K562 (cell line): ENCODE measurements around the gene ANO1. TPM values are rescaled to one million over a fixed set of nuclear protein-coding genes. Genes with fewer than 3 reads are reported as not detected.

Experiments
- ATF2 ChIP-seq: sonication (generic); formaldehyde crosslinking; IDR thresholded peaks from 2 replicates; pipeline ENCODE4 v1.8.1; 2022; ENCODE audit warnings: missing genetic modification reagents
- BRCA1 ChIP-seq, 2 experiments: fragments of 450-650 bp in 1 of 2; sonication (generic) in 1 of 2; formaldehyde crosslinking in 1 of 2; IDR thresholded peaks; 2 replicates each; pipeline versions ENCODE4 v1.5.0 to v1.6.1; 2017 to 2020; ENCODE audit warnings: mild to moderate bottlenecking in 1 of 2, missing genetic modification reagents in 1 of 2
- CHD1 ChIP-seq: fragments of 200-600 bp; sonication (generic); IDR thresholded peaks from one replicate; pipeline ENCODE4 v1.6.1; 2012; ENCODE audit warnings: mild to moderate bottlenecking, moderate library complexity, low read length, inconsistent platforms
- CHD7 ChIP-seq: fragments of 200-600 bp; sonication (generic); IDR thresholded peaks from one replicate; pipeline ENCODE4 v1.6.1; 2012; ENCODE audit warnings: mild to moderate bottlenecking, low read depth, low read length, inconsistent platforms
- HMGN3 ChIP-seq: IDR thresholded peaks from 2 replicates; pipeline ENCODE4 v1.6.1; 2011; ENCODE audit warnings: borderline replicate concordance, low read depth, mild to moderate bottlenecking, mixed read lengths, low read length; ENCODE audit not compliant: insufficient read length; ENCODE audit errors: extremely low read depth
- SMC3 ChIP-seq: conservative IDR thresholded peaks from 2 replicates; pipeline ENCODE4 v1.6.1; 2011; ENCODE audit warnings: low read depth, low read length, improper control_type of control experiment; ENCODE audit not compliant: insufficient read depth
- TCFL5 ChIP-seq: fragments of 250-450 bp; sonication (Bioruptor Pico); conservative IDR thresholded peaks from 2 replicates; pipeline ENCODE4 v1.6.1; 2021; ENCODE audit warnings: mild to moderate bottlenecking, moderate library complexity, matching md5 sums
- YY1 ChIP-seq, 3 experiments: IDR thresholded peaks; 2 replicates each; pipeline ENCODE4 v1.6.1; 2011; ENCODE audit warnings: low read length in 2 of 3, mild to moderate bottlenecking in 2 of 3, moderate library complexity in 2 of 3, borderline replicate concordance in 1 of 3, control low read depth in 1 of 3, low read depth in 1 of 3; ENCODE audit not compliant: insufficient read depth in 3 of 3, insufficient replicate concordance in 2 of 3, control insufficient read depth in 1 of 3, insufficient read length in 1 of 3; ENCODE audit errors: extremely low read depth in 1 of 3
- polyA plus RNA-seq, 8 experiments: library from polyadenylated mRNA; depleted of rRNA in 4 of 8; stranded (reverse) in 5 of 8; unstranded in 3 of 8; fragments of >200 nt; fragmentation: Nextera tagmentation in 2 of 8; fragmentation: Illumina TruSeq in 1 of 8; extraction: Ambion mirVana in 2 of 8; extraction: Trizol in 1 of 8; gene quantifications; 2 replicates each; pipeline versions ENCODE4 v1.2.1 to v1.2.3, GENCODE V29; 2011 to 2014; ENCODE audit warnings: inconsistent platforms in 1 of 8, missing spikeins in 1 of 8
- total RNA-seq, 7 experiments: library from RNA; depleted of rRNA in 6 of 7; stranded (reverse); fragments of >200 nt in 6 of 7; fragmentation: Illumina TruSeq in 2 of 7; extraction: Trizol in 2 of 7; gene quantifications; 2 replicates each; pipeline versions ENCODE4 v1.2.1 to v1.2.3, GENCODE V29; 2011 to 2021; ENCODE audit warnings: low replicate concordance in 1 of 7
- TF ChIP-seq, protein P1 (sequence below): sonication (generic); formaldehyde crosslinking; IDR thresholded peaks from 2 replicates; pipeline ENCODE4 v1.9.0; 2022; ENCODE audit warnings: mild to moderate bottlenecking, missing genetic modification reagents

ANO1 gene
- total and polyA plus RNA-seq, 9 of the 15 experiments (the other 6 are each of a cell fraction or from before 2014, with no cell fraction given): not detected

- TF ChIP-seq CHD7: no peak
- TF ChIP-seq SMC3: peak; percentile 54; the same call in 1 of the 2 replicates
- TF ChIP-seq, protein P1, sequence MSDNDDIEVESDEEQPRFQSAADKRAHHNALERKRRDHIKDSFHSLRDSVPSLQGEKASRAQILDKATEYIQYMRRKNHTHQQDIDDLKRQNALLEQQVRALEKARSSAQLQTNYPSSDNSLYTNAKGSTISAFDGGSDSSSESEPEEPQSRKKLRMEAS (CRISPR knock-in tag): 0 out of 2 replicates have a peak, but pooled peaks have one; percentile 14
- no peak for TF ChIP-seq CHD1
- TF ChIP-seq TCFL5 (CRISPR knock-in tag): no peak
- TF ChIP-seq ATF2 (CRISPR knock-in tag): no peak
- TF ChIP-seq YY1 (IDR thresholded peaks at IDR 0.05; ENCODE audit: borderline replicate concordance in 1 of 3, control insufficient read depth in 1 of 3, extremely low read depth in 1 of 3, insufficient read depth in 3 of 3, insufficient read length in 1 of 3, insufficient replicate concordance in 2 of 3, low read depth in 1 of 3, low read length in 2 of 3): peak; percentile 32 to 78 (median 72)
- peak; percentile 22 for TF ChIP-seq HMGN3
- no peak for TF ChIP-seq BRCA1 (IDR thresholded peaks at IDR 0.05)
- TF ChIP-seq BRCA1 (CRISPR knock-in tag; IDR thresholded peaks at IDR 0.05): no peak
These were observed 99.0 kb downstream of the ANO1 start (continued) for GRCh38 chr11:70176940-70177689.
